ENCODE measurements around the gene TMLHE.
A peak's percentile ranks its signal among the peaks of the same experiment; 100 is the strongest.
"Not testable (repeated sequence)": the region's sequence is repeated elsewhere in the genome, so short reads cannot be mapped to it uniquely, and the experiment has no call there.

The TMLHE gene

GRCh38 chrX:155577682-155578081, 35.1 kb downstream of the TMLHE start:
- ATAC-seq: peak; percentile 33
- H3K27ac Mint-ChIP-seq: no peak overlapping the region
- H3K4me1 Mint-ChIP-seq: peaks cover 15% of the 10 kb centered on the region
- H3K27me3 Mint-ChIP-seq: no peaks in the 10 kb centered on the region
- peaks cover 4% of the 10 kb centered on the region for H3K9me3 Mint-ChIP-seq
- no peak overlapping the region for H3K4me3 Mint-ChIP-seq
- no peak for DNase-seq
- peaks cover 29% of the 10 kb centered on the region for H3K36me3 Mint-ChIP-seq (ENCODE audit: low read depth)

GRCh38 chrX:155563099-155563498, 49.7 kb downstream of the TMLHE start:
- ATAC-seq: no peak
- no peak overlapping the region for H3K27ac Mint-ChIP-seq
- no peak overlapping the region for H3K4me3 Mint-ChIP-seq
- peaks cover 4% of the 10 kb centered on the region for H3K9me3 Mint-ChIP-seq
- no peaks in the 10 kb centered on the region for H3K27me3 Mint-ChIP-seq
- DNase-seq: no peak
- peaks cover 2% of the 10 kb centered on the region for H3K36me3 Mint-ChIP-seq (ENCODE audit: low read depth)
- no peaks in the 10 kb centered on the region for H3K4me1 Mint-ChIP-seq

GRCh38 chrX:155544881-155545280, 67.9 kb downstream of the TMLHE start:
- H3K27ac Mint-ChIP-seq: no peak overlapping the region

GRCh38 chrX:155535866-155536265, 76.9 kb downstream of the TMLHE start:
- no peak overlapping the region for H3K27ac Mint-ChIP-seq
- DNase-seq (no peak), ATAC-seq (no peak)
- H3K4me1 Mint-ChIP-seq: peaks cover 1% of the 10 kb centered on the region
- no peaks in the 10 kb centered on the region for H3K27me3 Mint-ChIP-seq
- H3K4me3 Mint-ChIP-seq: no peak overlapping the region
- peaks cover 17% of the 10 kb centered on the region for H3K36me3 Mint-ChIP-seq (ENCODE audit: low read depth)
- H3K9me3 Mint-ChIP-seq: no peaks in the 10 kb centered on the region

More at GRCh38 chrX:155544881-155545280, 67.9 kb downstream of the TMLHE start:
- H3K27me3 Mint-ChIP-seq: no peaks in the 10 kb centered on the region
- H3K4me1 Mint-ChIP-seq: peaks cover 1% of the 10 kb centered on the region
- H3K4me3 Mint-ChIP-seq: no peak overlapping the region
- ATAC-seq (no peak), DNase-seq (no peak)
- H3K9me3 Mint-ChIP-seq: peaks cover 21% of the 10 kb centered on the region
- peaks cover 48% of the 10 kb centered on the region for H3K36me3 Mint-ChIP-seq (ENCODE audit: low read depth)

GRCh38 chrX:155534800-155535199, 78.0 kb downstream of the TMLHE start:
- Mint-ChIP-seq H3K4me1 (no peaks in the 10 kb centered on the region), H3K27ac (no peak overlapping the region), H3K27me3 (no peaks in the 10 kb centered on the region), H3K9me3 (no peaks in the 10 kb centered on the region), H3K4me3 (no peak overlapping the region), H3K36me3 (ENCODE audit: low read depth) (peaks cover 18% of the 10 kb centered on the region)
- ATAC-seq (no peak), DNase-seq (no peak)

GRCh38 chrX:155527023-155527422, 85.7 kb downstream of the TMLHE start:
- H3K27ac Mint-ChIP-seq, H3K27me3 Mint-ChIP-seq, H3K4me1 Mint-ChIP-seq, H3K4me3 Mint-ChIP-seq, ATAC-seq, DNase-seq: not testable (repeated sequence)
- peaks cover 58% of the 10 kb centered on the region for H3K36me3 Mint-ChIP-seq (ENCODE audit: low read depth)
- H3K9me3 Mint-ChIP-seq: peaks cover 19% of the 10 kb centered on the region

- Mint-ChIP-seq H3K27me3 (no peaks in the 10 kb centered on the region), H3K4me3 (no peak overlapping the region), H3K36me3 (ENCODE audit: low read depth) (peaks cover 28% of the 10 kb centered on the region), H3K4me1 (no peaks in the 10 kb centered on the region), H3K9me3 (no peaks in the 10 kb centered on the region), H3K27ac (no peak overlapping the region)
- ATAC-seq: no peak
- no peak for DNase-seq
Measured at GRCh38 chrX:155514225-155514624, 98.5 kb downstream of the TMLHE start.

- Mint-ChIP-seq H3K27ac (no peak overlapping the region), H3K4me1 (no peaks in the 10 kb centered on the region), H3K36me3 (ENCODE audit: low read depth) (peaks cover 9% of the 10 kb centered on the region), H3K4me3 (no peak overlapping the region), H3K9me3 (no peaks in the 10 kb centered on the region), H3K27me3 (no peaks in the 10 kb centered on the region)
- ATAC-seq: no peak
- no peak for DNase-seq
Measured at GRCh38 chrX:155505296-155505695, 107.5 kb downstream of the TMLHE start.

GRCh38 chrX:155495134-155495533, 117.6 kb downstream of the TMLHE start:
- not testable (repeated sequence) for H3K27me3 Mint-ChIP-seq; H3K27ac Mint-ChIP-seq; H3K9me3 Mint-ChIP-seq; DNase-seq; H3K4me3 Mint-ChIP-seq; H3K4me1 Mint-ChIP-seq; ATAC-seq; H3K36me3 Mint-ChIP-seq (ENCODE audit: low read depth)

GRCh38 chrX:155491421-155491820, 121.3 kb downstream of the TMLHE start:
- not testable (repeated sequence) for H3K4me3 Mint-ChIP-seq; DNase-seq; ATAC-seq; H3K27ac Mint-ChIP-seq; H3K4me1 Mint-ChIP-seq; H3K36me3 Mint-ChIP-seq (ENCODE audit: low read depth); H3K27me3 Mint-ChIP-seq; H3K9me3 Mint-ChIP-seq

- ATAC-seq; H3K27me3 Mint-ChIP-seq; H3K27ac Mint-ChIP-seq; H3K4me1 Mint-ChIP-seq; H3K9me3 Mint-ChIP-seq; H3K4me3 Mint-ChIP-seq; DNase-seq; H3K36me3 Mint-ChIP-seq (ENCODE audit: low read depth): not testable (repeated sequence)
Measured at GRCh38 chrX:155477136-155477535, 135.6 kb downstream of the TMLHE start.

GRCh38 chrX:155466269-155466938, 146.3 kb downstream of the TMLHE start:
- not testable (repeated sequence) for H3K27ac Mint-ChIP-seq; H3K4me1 Mint-ChIP-seq; H3K4me3 Mint-ChIP-seq; H3K36me3 Mint-ChIP-seq (ENCODE audit: low read depth); H3K9me3 Mint-ChIP-seq; H3K27me3 Mint-ChIP-seq; DNase-seq
- ATAC-seq: peak; percentile 68

GRCh38 chrX:155460501-155460900, 152.3 kb downstream of the TMLHE start:
- not testable (repeated sequence) for DNase-seq; H3K4me3 Mint-ChIP-seq; H3K27me3 Mint-ChIP-seq; H3K36me3 Mint-ChIP-seq (ENCODE audit: low read depth); H3K4me1 Mint-ChIP-seq; H3K9me3 Mint-ChIP-seq; H3K27ac Mint-ChIP-seq
- ATAC-seq: peak; percentile 15

GRCh38 chrX:155458471-155458870, 154.3 kb downstream of the TMLHE start, which contains the start of gene F8A3:
F8A3 (minus strand) TSS chrX:155458620; CDS start chrX:155458600, 20 bp downstream.
- not testable (repeated sequence) for H3K36me3 Mint-ChIP-seq (ENCODE audit: low read depth); H3K4me3 Mint-ChIP-seq

GRCh38 chrX:155457761-155458447, 154.8 kb downstream of the TMLHE start:
- peak; percentile 53 for ATAC-seq
- not testable (repeated sequence) for H3K9me3 Mint-ChIP-seq; H3K27ac Mint-ChIP-seq; H3K4me1 Mint-ChIP-seq; H3K36me3 Mint-ChIP-seq (ENCODE audit: low read depth); H3K27me3 Mint-ChIP-seq; H3K4me3 Mint-ChIP-seq; DNase-seq

More at GRCh38 chrX:155458471-155458870, 154.3 kb downstream of the TMLHE start, which contains the start of gene F8A3:
- H3K27ac Mint-ChIP-seq, H3K9me3 Mint-ChIP-seq, H3K4me1 Mint-ChIP-seq, DNase-seq, H3K27me3 Mint-ChIP-seq: not testable (repeated sequence)
- peak; percentile 86 for ATAC-seq

All from activated naive CD8-positive, alpha-beta T cell treated with anti-CD3 and anti-CD28 coated beads, Interleukin-2, amount 50 U/mL, for 24 hours (primary cell).